ELR (cell line): ENCODE data around the gene SULT1A2.
A peak's percentile ranks its signal among the peaks of the same experiment; 100 is the strongest.
"Not testable (repeated sequence)": the region's sequence is repeated elsewhere in the genome, so short reads cannot be mapped to it uniquely, and the experiment has no call there.

Experiments used
- DNase-seq: peaks from one replicate; pipeline ENCODE4 v3.0.0-alpha.2; 2015; ENCODE audit warnings: low read depth

Gene SULT1A2

GRCh38 chr16:28596840-28597691 is at the start of gene SULT1A2:
Gene SULT1A2 (minus strand): TSS chr16:28597050. CDS start chr16:28595930, 1,120 bp downstream.
- no peak for DNase-seq

- not testable (repeated sequence) for DNase-seq
Measured at GRCh38 chr16:28639959-28640358, 43.1 kb upstream of the SULT1A2 start.

- DNase-seq = not testable (repeated sequence)
Measured at GRCh38 chr16:28638359-28638758, 41.5 kb upstream of the SULT1A2 start.

GRCh38 chr16:28637765-28638164 is 40.9 kb upstream of the SULT1A2 start, which contains the start of gene NPIPB8:
Gene NPIPB8 (plus strand): TSS chr16:28638065. CDS start chr16:28638361, 296 bp downstream.
- not testable (repeated sequence) for DNase-seq

- DNase-seq = peak; percentile 66
Measured at GRCh38 chr16:28636093-28636823, 39.4 kb upstream of the SULT1A2 start.

- not testable (repeated sequence) for DNase-seq
Measured at GRCh38 chr16:28630905-28631304, 34.1 kb upstream of the SULT1A2 start.

- no peak for DNase-seq
Measured at GRCh38 chr16:28623172-28623711, 26.4 kb upstream of the SULT1A2 start.

GRCh38 chr16:28622532-28623171 is 25.8 kb upstream of the SULT1A2 start:
- not testable (repeated sequence) for DNase-seq

GRCh38 chr16:28621481-28622155 is 24.8 kb upstream of the SULT1A2 start:
- DNase-seq = no peak

GRCh38 chr16:28620316-28620715 is 23.5 kb upstream of the SULT1A2 start:
- not testable (repeated sequence) for DNase-seq

GRCh38 chr16:28617874-28618273 is 21.0 kb upstream of the SULT1A2 start:
- peak; percentile 51 for DNase-seq

- no peak for DNase-seq
Measured at GRCh38 chr16:28616636-28617035, 19.8 kb upstream of the SULT1A2 start.

GRCh38 chr16:28616224-28616577 is 19.4 kb upstream of the SULT1A2 start:
- DNase-seq = not testable (repeated sequence)

- DNase-seq = peak; percentile 43
Measured at GRCh38 chr16:28615486-28616223, 18.8 kb upstream of the SULT1A2 start.

- not testable (repeated sequence) for DNase-seq
Measured at GRCh38 chr16:28614561-28614960, 17.7 kb upstream of the SULT1A2 start.

GRCh38 chr16:28613912-28614311 is 17.1 kb upstream of the SULT1A2 start:
- not testable (repeated sequence) for DNase-seq

GRCh38 chr16:28612359-28613280 is 15.8 kb upstream of the SULT1A2 start:
- DNase-seq = not testable (repeated sequence)

- no peak for DNase-seq
Measured at GRCh38 chr16:28610595-28611191, 13.8 kb upstream of the SULT1A2 start.
